ENCODE data around the gene EZR. TPM values are rescaled to one million over a fixed set of nuclear protein-coding genes. Genes with fewer than 3 reads are reported as not detected.

Gene EZR
- total and polyA plus RNA-seq, 7 donors = 19.1 to 61.7 (median 30.9) TPM

DNA sequence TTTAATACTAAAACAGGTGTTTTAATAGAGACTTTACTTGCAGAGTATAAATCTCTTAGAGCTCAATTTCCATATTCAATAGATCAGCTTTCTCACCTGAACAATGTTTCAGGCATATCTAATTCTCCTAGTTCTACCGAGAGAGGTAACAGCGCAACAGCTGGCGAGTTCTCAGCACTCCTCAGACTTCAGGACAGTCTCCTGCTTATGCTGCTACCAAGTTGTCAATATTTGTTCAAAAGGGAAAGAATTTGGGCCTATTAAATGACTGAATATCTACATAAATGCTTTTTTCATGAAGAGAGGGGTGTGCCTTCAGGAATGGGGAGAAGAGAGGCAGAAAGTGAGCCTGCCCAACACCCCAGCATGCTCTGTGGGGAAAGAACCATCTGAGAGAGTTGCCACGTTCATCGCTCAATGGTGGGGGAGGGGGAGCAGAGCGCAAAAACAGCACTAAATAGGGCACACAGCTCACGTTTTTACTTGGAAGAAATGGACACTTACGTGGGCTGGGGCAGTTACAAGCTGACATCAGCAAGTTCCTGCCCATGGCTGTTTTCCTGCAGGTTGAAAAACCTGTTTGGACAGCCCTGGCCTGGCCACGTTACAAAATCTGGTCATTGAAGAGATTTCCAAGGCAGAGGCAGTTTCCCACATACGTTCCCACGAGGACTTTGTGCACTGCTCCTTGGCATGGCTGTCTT, 38.0 kb downstream of the EZR start:
- no peak for ATAC-seq
- Histone ChIP-seq H3K36me3 (ENCODE audit: insufficient read depth in 1 of 2, low read depth in 1 of 2) (peaks cover 0 to 76% of the 10 kb centered on the region in 2 donors), H3K4me3 (no peak overlapping the region), H3K9me3 (no peaks in the 10 kb centered on the region), H3K27me3 (ENCODE audit: insufficient read depth in 3 of 3, low read length in 2 of 3) (no peaks in the 10 kb centered on the region), H3K4me1 (no peaks in the 10 kb centered on the region), H3K27ac (no peak overlapping the region)
- no peak for DNase-seq
- WGBS, 3 donors = 77 to 88% (median 79%) methylated on average over 11 of the region's 11 CpGs
- intact Hi-C loops (cut with DNase I) = no loop called here
- TF ChIP-seq, protein P1, sequence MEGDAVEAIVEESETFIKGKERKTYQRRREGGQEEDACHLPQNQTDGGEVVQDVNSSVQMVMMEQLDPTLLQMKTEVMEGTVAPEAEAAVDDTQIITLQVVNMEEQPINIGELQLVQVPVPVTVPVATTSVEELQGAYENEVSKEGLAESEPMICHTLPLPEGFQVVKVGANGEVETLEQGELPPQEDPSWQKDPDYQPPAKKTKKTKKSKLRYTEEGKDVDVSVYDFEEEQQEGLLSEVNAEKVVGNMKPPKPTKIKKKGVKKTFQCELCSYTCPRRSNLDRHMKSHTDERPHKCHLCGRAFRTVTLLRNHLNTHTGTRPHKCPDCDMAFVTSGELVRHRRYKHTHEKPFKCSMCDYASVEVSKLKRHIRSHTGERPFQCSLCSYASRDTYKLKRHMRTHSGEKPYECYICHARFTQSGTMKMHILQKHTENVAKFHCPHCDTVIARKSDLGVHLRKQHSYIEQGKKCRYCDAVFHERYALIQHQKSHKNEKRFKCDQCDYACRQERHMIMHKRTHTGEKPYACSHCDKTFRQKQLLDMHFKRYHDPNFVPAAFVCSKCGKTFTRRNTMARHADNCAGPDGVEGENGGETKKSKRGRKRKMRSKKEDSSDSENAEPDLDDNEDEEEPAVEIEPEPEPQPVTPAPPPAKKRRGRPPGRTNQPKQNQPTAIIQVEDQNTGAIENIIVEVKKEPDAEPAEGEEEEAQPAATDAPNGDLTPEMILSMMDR (IDR thresholded peaks at IDR 0.05) = no peak

DNA sequence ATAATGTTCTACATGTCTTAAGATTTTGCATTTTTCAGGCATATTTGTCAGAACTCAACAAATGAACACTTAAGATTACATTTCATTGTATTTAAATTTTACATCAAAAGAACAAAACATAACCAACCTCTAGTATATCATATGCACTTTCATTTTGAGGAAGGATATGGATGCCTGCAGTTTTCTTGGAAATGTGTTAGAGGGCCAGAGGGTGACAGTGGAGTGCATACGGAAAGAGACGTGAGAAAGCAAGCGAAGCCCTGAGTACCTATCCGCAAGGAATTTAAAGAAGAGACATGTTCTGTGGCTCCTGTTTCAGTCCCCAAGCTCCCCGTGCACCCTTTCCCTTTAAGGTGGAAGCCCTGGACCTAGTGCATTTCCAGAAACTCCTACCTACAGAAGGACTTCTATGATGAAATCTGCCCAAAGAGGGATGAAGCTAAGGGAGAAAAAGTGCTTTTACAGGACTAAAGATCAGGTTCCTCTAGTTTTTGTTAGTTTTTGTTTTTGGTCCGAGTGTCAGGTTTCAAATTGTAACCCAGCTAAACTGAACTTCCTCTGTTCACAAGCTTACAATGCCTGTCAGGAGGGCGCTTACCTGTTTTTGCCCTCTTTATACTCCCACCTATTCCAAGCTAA, 38.8 kb downstream of the EZR start:
- no peaks in the 10 kb centered on the region for H3K9me3 ChIP-seq
- H3K36me3 ChIP-seq (ENCODE audit: insufficient read depth in 1 of 2, low read depth in 1 of 2) = peaks cover 0 to 78% of the 10 kb centered on the region in 2 donors
- H3K27me3 ChIP-seq (ENCODE audit: insufficient read depth in 3 of 3, low read length in 2 of 3) = no peaks in the 10 kb centered on the region
- H3K27ac ChIP-seq = no peak overlapping the region
- TF ChIP-seq, protein P1 (IDR thresholded peaks at IDR 0.05) = no peak
- DNase-seq (no peak), ATAC-seq (no peak)
- intact Hi-C loops (cut with DNase I) = no loop called here
- whole genome bisulfite sequencing, 3 donors = 96 to 98% (median 97%) methylated on average over 7 of the region's 7 CpGs
- H3K4me3 ChIP-seq = no peak overlapping the region
- H3K4me1 ChIP-seq = no peaks in the 10 kb centered on the region

DNA sequence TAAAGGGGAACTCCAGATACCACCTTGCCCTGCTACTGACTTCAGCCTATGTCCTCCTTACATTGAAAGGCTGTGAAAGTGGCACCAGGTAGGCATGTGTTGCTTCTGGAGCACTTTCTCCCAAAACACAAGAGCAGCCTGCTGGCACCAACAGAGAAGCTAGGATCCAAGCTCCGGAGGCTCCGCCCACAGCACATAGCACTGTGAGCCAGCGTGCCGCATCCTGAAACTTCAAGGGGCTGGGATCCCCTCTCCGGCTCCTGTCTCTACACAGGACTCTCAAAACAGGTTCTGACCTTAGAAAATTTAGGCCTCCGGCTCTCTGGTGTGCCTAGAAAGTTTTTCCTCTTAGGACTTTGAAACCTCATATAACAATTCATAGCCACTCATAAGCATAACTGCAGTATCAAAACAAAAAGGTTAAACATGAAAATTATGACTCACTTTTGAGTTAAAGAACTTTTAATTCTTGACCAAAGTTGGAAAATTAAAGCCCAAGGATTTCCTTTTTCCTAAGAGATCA, 41.1 kb downstream of the EZR start:
- no peak for DNase-seq
- WGBS, 3 donors = 93 to 99% (median 96%) methylated on average over 6 of the region's 6 CpGs
- Histone ChIP-seq H3K27me3 (ENCODE audit: insufficient read depth in 3 of 3, low read length in 2 of 3) (no peaks in the 10 kb centered on the region), H3K4me3 (no peak overlapping the region), H3K36me3 (ENCODE audit: insufficient read depth in 1 of 2, low read depth in 1 of 2) (peaks cover 0 to 71% of the 10 kb centered on the region in 2 donors), H3K9me3 (no peaks in the 10 kb centered on the region), H3K27ac (no peak overlapping the region), H3K4me1 (no peaks in the 10 kb centered on the region)
- intact Hi-C loops (cut with DNase I) = no loop called here
- TF ChIP-seq, protein P1 (IDR thresholded peaks at IDR 0.05) = no peak
- no peak for ATAC-seq

DNA sequence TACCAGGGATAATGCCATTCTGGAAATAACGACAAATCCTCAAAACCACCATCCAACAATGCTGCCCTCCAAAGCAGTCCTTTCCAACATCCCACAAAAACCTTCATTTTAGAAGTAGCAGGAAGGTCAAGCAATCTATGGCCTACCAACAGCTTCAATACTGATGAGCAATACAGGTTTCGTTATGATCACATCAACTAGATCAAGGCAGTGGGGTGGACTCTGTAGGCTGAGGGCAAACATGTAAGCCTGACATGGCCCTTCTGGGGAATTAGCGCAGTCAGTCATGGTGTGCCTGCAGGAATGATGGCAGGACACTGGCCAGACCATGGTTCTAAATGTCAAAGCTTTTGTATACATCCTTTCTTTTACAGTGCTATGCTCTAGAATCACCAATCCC, 41.7 kb downstream of the EZR start:
- ATAC-seq (no peak), DNase-seq (no peak)
- intact Hi-C loops (cut with DNase I) = no loop called here
- Histone ChIP-seq H3K27me3 (ENCODE audit: insufficient read depth in 3 of 3, low read length in 2 of 3) (no peaks in the 10 kb centered on the region), H3K36me3 (ENCODE audit: insufficient read depth in 1 of 2, low read depth in 1 of 2) (peaks cover 0 to 65% of the 10 kb centered on the region in 2 donors), H3K4me3 (no peak overlapping the region), H3K27ac (no peak overlapping the region), H3K9me3 (no peaks in the 10 kb centered on the region), H3K4me1 (no peaks in the 10 kb centered on the region)
- WGBS, 3 donors = 96 to 98% (median 97%) methylated on average over 3 of the region's 3 CpGs
- TF ChIP-seq, protein P1 (IDR thresholded peaks at IDR 0.05) = no peak

Data from psoas muscle (tissue), 8 donors.